HepG2 (cell line): ENCODE results near the gene SLC2A11. TPM values are rescaled to one million over a fixed set of nuclear protein-coding genes. Genes with fewer than 3 reads are reported as not detected.

ENCODE experiments used
- ATAC-seq: fragments of 200-7000 bp; cut with Tn5 transposase; 3 replicates; pipeline ENCODE4 v1.9.1; 2020; ENCODE audit warnings: mild to moderate bottlenecking, moderate library complexity
- BruUV-seq: library from RNA; stranded (reverse); fragments of 400-500 nt; replicated peaks from 2 replicates; lab custom pipeline; 2021; lab: Mats Ljungman, UMichigan
- CTCF ChIA-PET: fragments of 300-600 bp; formaldehyde crosslinking; extraction: SDS; loops from one replicate; lab custom pipeline; 2021; ENCODE audit warnings: low total read pairs, inconsistent platforms, low intra/inter-chr PET ratio; lab: Yijun Ruan, JAX
- POLR2A ChIA-PET: fragments of 350-600 bp; sonication (Branson Sonifier 250); formaldehyde crosslinking; loops from one replicate; lab custom pipeline; 2020; ENCODE audit warnings: antibody characterized with exemption, inconsistent platforms; lab: Yijun Ruan, JAX
- DNase-seq: peaks from one replicate; pipeline ENCODE4 v3.0.0-alpha.2; 2015; ENCODE audit warnings: low spot score
- FAIRE-seq: peaks from 3 replicates; lab custom pipeline; 2011; peaks lifted over from hg19 to GRCh38; lab: Jason Lieb, UNC
- H2AFZ ChIP-seq: one replicate; pipeline ENCODE4 v1.6.1; 2011; ENCODE audit warnings: low read length, inconsistent platforms
- H3K27ac ChIP-seq: fragments of 300-600 bp; 3 replicates; pipeline ENCODE4 v1.8.0; 2011; ENCODE audit warnings: mixed run types, mild to moderate bottlenecking, mixed read lengths, low read length, inconsistent platforms; ENCODE audit not compliant: insufficient read depth; ENCODE audit errors: extremely low read length
- H3K27me3 ChIP-seq, 2 experiments: fragments of 200-600 bp in 1 of 2; 2 replicates in 1 of 2; 3 replicates in 1 of 2; pipeline versions ENCODE4 v1.6.0 to v1.8.0; 2011; ENCODE audit warnings: low read length in 2 of 2, mild to moderate bottlenecking in 2 of 2, moderate library complexity in 2 of 2, inconsistent platforms in 1 of 2; ENCODE audit not compliant: insufficient read depth in 2 of 2, control insufficient read depth in 1 of 2
- H3K36me3 ChIP-seq, 2 experiments: fragments of 200-600 bp in 1 of 2; replicated peaks in 1 of 2; 2 replicates in 1 of 2; 3 replicates in 1 of 2; pipeline versions ENCODE4 v1.5.1 to v1.8.0; 2011; ENCODE audit warnings: low read length in 2 of 2, inconsistent platforms in 1 of 2; ENCODE audit not compliant: insufficient read depth in 2 of 2, control insufficient read depth in 1 of 2
- H3K4me1 ChIP-seq: 2 replicates; pipeline ENCODE4 v1.5.1; 2012; ENCODE audit warnings: low read length, inconsistent platforms; ENCODE audit not compliant: insufficient read depth
- H3K4me2 ChIP-seq: 2 replicates; pipeline ENCODE4 v1.6.0; 2011; ENCODE audit warnings: low read depth, low read length, inconsistent platforms
- H3K4me3 ChIP-seq, 3 experiments: fragments of 200-600 bp in 1 of 3; sonication (generic), shearing (Covaris generic) in 1 of 3; replicated peaks in 1 of 3; 2 replicates each; pipeline ENCODE4 v1.5.1; 2011 to 2016; ENCODE audit warnings: low read length in 3 of 3, inconsistent platforms in 2 of 3, low read depth in 2 of 3, mild to moderate bottlenecking in 2 of 3, control low read depth in 1 of 3, mixed read lengths in 1 of 3; ENCODE audit not compliant: insufficient read depth in 1 of 3
- H3K79me2 ChIP-seq: one replicate; pipeline ENCODE4 v1.6.1; 2011; ENCODE audit warnings: low read length, inconsistent platforms; ENCODE audit not compliant: insufficient read depth
- H3K9ac ChIP-seq: 2 replicates; pipeline ENCODE4 v1.6.0; 2011; ENCODE audit warnings: mild to moderate bottlenecking, low read depth, low read length, inconsistent platforms; ENCODE audit not compliant: insufficient read depth
- H3K9me3 ChIP-seq: 2 replicates; pipeline ENCODE4 v1.5.1; 2012; ENCODE audit warnings: mild to moderate bottlenecking, low read length
- H4K20me1 ChIP-seq: 2 replicates; pipeline ENCODE4 v1.6.0; 2011; ENCODE audit warnings: inconsistent platforms, mild to moderate bottlenecking, low read length, moderate library complexity; ENCODE audit not compliant: insufficient read depth
- KLF15 ChIP-seq: sonication (generic); formaldehyde crosslinking; IDR thresholded peaks from 2 replicates; pipeline ENCODE4 v1.8.1; 2023; ENCODE audit warnings: borderline replicate concordance, mild to moderate bottlenecking, inconsistent platforms, missing genetic modification reagents, mixed read lengths
- NFYC ChIP-seq: IDR thresholded peaks from 2 replicates; pipeline ENCODE4 v1.6.1; 2016; ENCODE audit warnings: missing genetic modification reagents, missing compliant biosample characterization
- RARA ChIP-seq: IDR thresholded peaks from 2 replicates; pipeline ENCODE4 v1.6.1; 2016; ENCODE audit warnings: missing genetic modification reagents, missing compliant biosample characterization
- RFX5 ChIP-seq: IDR thresholded peaks from 2 replicates; pipeline ENCODE4 v1.6.1; 2011; ENCODE audit warnings: low read depth, low read length, improper control_type of control experiment
- SMAD3 ChIP-seq: sonication (generic); formaldehyde crosslinking; IDR thresholded peaks from 2 replicates; pipeline ENCODE4 v1.4.0; 2020; ENCODE audit warnings: missing genetic modification reagents
- ZNF256 ChIP-seq: sonication (generic); formaldehyde crosslinking; conservative IDR thresholded peaks from 2 replicates; pipeline ENCODE4 v1.4.0; 2020; ENCODE audit warnings: missing genetic modification reagents
- ZNF564 ChIP-seq: sonication (generic); formaldehyde crosslinking; IDR thresholded peaks from 2 replicates; pipeline ENCODE4 v1.8.1; 2023; ENCODE audit warnings: mild to moderate bottlenecking, missing genetic modification reagents
- ZNF7 ChIP-seq: IDR thresholded peaks from 2 replicates; pipeline ENCODE4 v1.6.1; 2016; ENCODE audit warnings: missing biosample characterization, missing genetic modification reagents
- WGBS: methylation state at CpG from one replicate; pipeline ENCODE4 v1.1.6; 2017; ENCODE audit warnings: low lambda C conversion rate; 5-methylcytosine and 5-hydroxymethylcytosine counted together
- in situ Hi-C: cut with HindIII; loops from 2 replicates; pipeline ENCODE4 v1.10.0; 2017; ENCODE audit warnings: low pct_unique_long_range_greater_than_20kb; ENCODE audit not compliant: extremely low pct_ligation_motif_present
- intact Hi-C: fragments of 100-400 bp; cut with micrococcal nuclease; formaldehyde crosslinking; loops from one replicate; pipeline ENCODE4 v1.10.0; 2022; ENCODE audit not compliant: unreplicated experiment
- polyA plus RNA-seq, 8 experiments: library from polyadenylated mRNA; depleted of rRNA in 3 of 8; stranded (reverse) in 7 of 8; unstranded in 1 of 8; fragments of >200 nt; fragmentation: Illumina TruSeq in 4 of 8; extraction: Trizol in 4 of 8; gene quantifications; 2 replicates each; pipeline versions ENCODE4 v1.2.1 to v1.2.3, GENCODE V29; 2011 to 2016; ENCODE audit warnings: low read depth in 4 of 8, missing spikeins in 1 of 8, mixed read lengths in 1 of 8; ENCODE audit not compliant: insufficient read depth in 1 of 8
- total RNA-seq, 5 experiments: library from RNA; depleted of rRNA; stranded (reverse); fragments of >200 nt; fragmentation: Illumina TruSeq; extraction: Trizol; gene quantifications; 2 replicates each; pipeline ENCODE4 v1.2.3, GENCODE V29; 2016; ENCODE audit warnings: low read depth in 1 of 5
- TF ChIP-seq, protein P1 (sequence below): conservative IDR thresholded peaks from 2 replicates; pipeline ENCODE4 v1.6.1; 2018; ENCODE audit warnings: missing genetic modification reagents

SLC2A11 gene
- total and polyA plus RNA-seq, 2 of the 13 experiments (the other 11 are each of a cell fraction or from before 2014, with no cell fraction given): 15.2 to 15.4 TPM

- H4K20me1 ChIP-seq: no peaks in the 10 kb centered on the region
- FAIRE-seq (no peak), DNase-seq (no peak), ATAC-seq (no peak)
- no peak overlapping the region for H2AFZ ChIP-seq
- H3K9me3 ChIP-seq: no peaks in the 10 kb centered on the region
- H3K36me3 ChIP-seq: peaks cover 11 to 40% of the 10 kb centered on the region in 2 experiments; a peak in 4 of 5 replicates
- BruUV-seq: no TSS peak
- TF ChIP-seq SMAD3 (CRISPR knock-in tag) (no peak), ZNF564 (CRISPR knock-in tag) (no peak), RARA (CRISPR knock-in tag) (no peak), RFX5 (no peak)
- no peaks in the 10 kb centered on the region for H3K27me3 ChIP-seq
- no peak overlapping the region for H3K9ac ChIP-seq
- in situ Hi-C loops (no loop called here), intact Hi-C loops (no loop called here)
- no peak overlapping the region for H3K4me3 ChIP-seq
- WGBS: 95% methylated on average over 4 of the region's 4 CpGs
- H3K27ac ChIP-seq: no peak overlapping the region
- no peaks in the 10 kb centered on the region for H3K79me2 ChIP-seq
- no peak overlapping the region for H3K4me2 ChIP-seq
- no peaks in the 10 kb centered on the region for H3K4me1 ChIP-seq
- ChIA-PET POLR2A (no interaction called here), CTCF (no interaction called here)
Observed at GRCh38 chr22:23874871-23875270, 17.2 kb downstream of the SLC2A11 start.

GRCh38 chr22:23875801-23876200 lies 18.1 kb downstream of the SLC2A11 start:
- in situ Hi-C loops: no loop called here
- ATAC-seq (no peak), FAIRE-seq (no peak)
- Histone ChIP-seq H3K27me3 (no peaks in the 10 kb centered on the region), H3K36me3 (peaks cover 11 to 35% of the 10 kb centered on the region in 2 experiments; a peak in 4 of 5 replicates), H3K79me2 (no peaks in the 10 kb centered on the region), H3K9ac (no peak overlapping the region), H4K20me1 (no peaks in the 10 kb centered on the region)
- ChIA-PET POLR2A (interaction anchor here (1.0 kb wide), 1 partner anchor 18 kb away, joined by 3 read pairs; the partner anchor contains the start of gene SLC2A11), CTCF (no interaction called here)
- intact Hi-C loops: no loop called here
- TF ChIP-seq ZNF7 (CRISPR knock-in tag) (no peak), KLF15 (CRISPR knock-in tag) (no peak), NFYC (CRISPR knock-in tag) (no peak), ZNF256 (no peak)
- TF ChIP-seq, protein P1, sequence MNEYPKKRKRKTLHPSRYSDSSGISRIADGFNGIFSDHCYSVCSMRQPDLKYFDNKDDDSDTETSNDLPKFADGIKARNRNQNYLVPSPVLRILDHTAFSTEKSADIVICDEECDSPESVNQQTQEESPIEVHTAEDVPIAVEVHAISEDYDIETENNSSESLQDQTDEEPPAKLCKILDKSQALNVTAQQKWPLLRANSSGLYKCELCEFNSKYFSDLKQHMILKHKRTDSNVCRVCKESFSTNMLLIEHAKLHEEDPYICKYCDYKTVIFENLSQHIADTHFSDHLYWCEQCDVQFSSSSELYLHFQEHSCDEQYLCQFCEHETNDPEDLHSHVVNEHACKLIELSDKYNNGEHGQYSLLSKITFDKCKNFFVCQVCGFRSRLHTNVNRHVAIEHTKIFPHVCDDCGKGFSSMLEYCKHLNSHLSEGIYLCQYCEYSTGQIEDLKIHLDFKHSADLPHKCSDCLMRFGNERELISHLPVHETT (CRISPR knock-in tag): no peak
- TF ChIP-seq, all 625 proteins: peak for 0
- no peak overlapping the region for H3K4me2 ChIP-seq
- H3K4me3 ChIP-seq: no peak overlapping the region
- DNase-seq: no peak
- no TSS peak for BruUV-seq
- H3K27ac ChIP-seq: no peak overlapping the region
- WGBS: 100% methylated on average over 1 of the region's 2 CpGs
- no peaks in the 10 kb centered on the region for H3K9me3 ChIP-seq
- peaks cover 6% of the 10 kb centered on the region; the same call in 1 of the 2 replicates for H3K4me1 ChIP-seq
- no peak overlapping the region for H2AFZ ChIP-seq
